ENCODE measurements around the gene KIAA0825. TPM values are rescaled to one million over a fixed set of nuclear protein-coding genes. Genes with fewer than 3 reads are reported as not detected.

The KIAA0825 gene
- total and polyA plus RNA-seq, 2 of the 8 experiments (the other 6 are each of a cell fraction or from before 2014, with no cell fraction given) = 0.60 to 1.0 TPM

DNA sequence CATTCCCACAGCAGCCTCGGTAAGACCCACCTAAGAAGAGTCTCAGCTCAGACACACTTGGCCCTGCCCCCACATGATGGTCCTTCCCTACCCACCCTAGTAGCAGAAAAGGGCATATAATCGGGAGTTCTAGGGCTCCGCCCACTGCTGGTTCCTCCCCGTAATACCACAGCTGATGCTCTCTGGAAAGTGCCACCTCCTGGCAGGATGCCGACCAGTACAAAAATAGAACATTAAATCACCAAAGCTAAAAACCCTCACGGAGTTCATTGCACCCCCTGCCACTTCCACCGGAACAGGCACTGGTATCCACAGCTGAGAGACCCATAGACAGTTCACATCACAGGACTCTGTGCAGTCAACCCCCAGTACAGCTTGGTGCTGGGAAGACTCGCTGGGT lies 271.3 kb downstream of the KIAA0825 start:
- Histone ChIP-seq H3K4me3 (ENCODE audit: extremely low read depth in 1 of 4, insufficient read depth in 2 of 4, low read depth in 3 of 4, low read length in 4 of 4) (no peak overlapping the region), H4K8ac (ENCODE audit: extremely low read depth, insufficient read depth, low read length) (no peak overlapping the region; the same call in 1 of the 2 replicates), H4K91ac (replicated peaks; ENCODE audit: insufficient read length, low read length) (no peak overlapping the region), H3K9ac (replicated peaks in 1 of 4; ENCODE audit: extremely low read depth in 1 of 4, low read depth in 3 of 4, low read length in 3 of 4) (no peak overlapping the region), H2BK12ac (ENCODE audit: low read depth, low read length) (no peak overlapping the region), H3K14ac (ENCODE audit: insufficient read length) (no peak overlapping the region), H3K27ac (ENCODE audit: low read depth, low read length) (no peak overlapping the region), H2BK20ac (ENCODE audit: low read length) (no peak overlapping the region), H2AFZ (ENCODE audit: low read length) (no peak overlapping the region), H3K23ac (ENCODE audit: insufficient read length) (no peak overlapping the region), H3K4ac (replicated peaks; ENCODE audit: insufficient read length, low read depth, low read length) (no peak overlapping the region), H3K79me1 (ENCODE audit: low read depth, low read length) (no peaks in the 10 kb centered on the region; the same call in 1 of the 2 replicates), H3K9me3 (ENCODE audit: insufficient read depth in 2 of 2, low read depth in 1 of 2, low read length in 1 of 2) (peaks cover 3 to 12% of the 10 kb centered on the region in 2 experiments; a peak in 3 of 4 replicates), H2BK120ac (replicated peaks; ENCODE audit: low read depth, low read length) (no peak overlapping the region), H3K79me2 (ENCODE audit: control insufficient read depth in 1 of 2, insufficient read depth in 2 of 2, low read length in 2 of 2) (peaks cover 12 to 100% of the 10 kb centered on the region in 2 experiments), H3K23me2 (ENCODE audit: low read depth, low read length) (no peaks in the 10 kb centered on the region), H2BK5ac (ENCODE audit: low read depth, low read length) (no peak overlapping the region), H2AK5ac (ENCODE audit: low read depth, low read length) (0 out of 2 replicates have a peak overlapping the region, but pooled peaks have one; percentile 24), H3K36me3 (ENCODE audit: control insufficient read depth in 2 of 4, insufficient read depth in 4 of 4, low read length in 3 of 4) (peaks cover 0 to 33% (median 10%) of the 10 kb centered on the region in 4 experiments; a peak in 3 of 8 replicates), H3K4me2 (ENCODE audit: insufficient read depth in 1 of 2, low read depth in 2 of 2, low read length in 2 of 2) (no peak overlapping the region), H3K56ac (replicated peaks; ENCODE audit: insufficient read length, low read depth, low read length) (no peak overlapping the region), H3K27me3 (replicated peaks in 1 of 4; ENCODE audit: control insufficient read depth in 3 of 4, extremely low read depth in 1 of 4, insufficient read depth in 3 of 4, low read length in 3 of 4) (no peaks in the 10 kb centered on the region), H4K20me1 (replicated peaks in 1 of 2; ENCODE audit: control insufficient read depth in 1 of 2, insufficient read depth in 2 of 2, low read length in 2 of 2) (peaks cover 0 to 4% of the 10 kb centered on the region in 2 experiments), H4K5ac (ENCODE audit: insufficient read length, low read depth, low read length) (no peak overlapping the region), H2BK15ac (ENCODE audit: low read length) (no peak overlapping the region), H3K18ac (ENCODE audit: extremely low read depth, low read length) (no peak overlapping the region), H3K4me1 (replicated peaks in 1 of 4; ENCODE audit: control insufficient read depth in 3 of 4, insufficient read depth in 4 of 4, low read length in 3 of 4) (no peaks in the 10 kb centered on the region)
- CTCF ChIA-PET (ENCODE audit: partially characterized antibody) = interaction anchor here (0.6 to 1.2 kb wide), 2 partner anchors 10 to 12 kb away, joined by 3 to 4 read pairs; no protein-coding TSS in a partner anchor
- no peak for TF ChIP-seq JUND (IDR thresholded peaks at IDR 0.05; ENCODE audit: low read length)
- TF ChIP-seq KDM1A (IDR thresholded peaks at IDR 0.05; ENCODE audit: borderline replicate concordance, low read length) = no peak
- peak in 1 of 2 experiments; percentile 65; a peak in 1 of 3 replicates for TF ChIP-seq POLR2A (IDR thresholded peaks at IDR 0.05; ENCODE audit: control extremely low read depth in 1 of 2, low read depth in 2 of 2, low read length in 2 of 2)
- TF ChIP-seq SIRT6 (IDR thresholded peaks at IDR 0.05; ENCODE audit: low read length) = no peak
- TF ChIP-seq ZNF274 (IDR thresholded peaks at IDR 0.05; ENCODE audit: borderline replicate concordance, extremely low read depth, low read length) = no peak
- no peak for FAIRE-seq
- 87% methylated on average over 8 of the region's 8 CpGs; no CpG with 5 or more reads in 1 of the 2 experiments for WGBS, 2 experiments (ENCODE audit: extremely low coverage in 1 of 2, insufficient coverage in 1 of 2, insufficient read length in 1 of 2, insufficient replicate concordance in 2 of 2, low coverage in 1 of 2, low lambda C conversion rate in 2 of 2, missing lambda C conversion rate in 1 of 2)
- POLR2A ChIA-PET (ENCODE audit: partially characterized antibody) = interaction anchor here (0.7 to 8.8 kb wide), 6 partner anchors 7 to 18 kb away, joined by 3 to 93 read pairs (median 6); no protein-coding TSS in a partner anchor
- DNase-seq (ENCODE audit: low read depth in 1 of 2, low spot score in 2 of 2) = no peak
